ENCODE results near the gene RIPOR2.

RIPOR2 gene, protein sequence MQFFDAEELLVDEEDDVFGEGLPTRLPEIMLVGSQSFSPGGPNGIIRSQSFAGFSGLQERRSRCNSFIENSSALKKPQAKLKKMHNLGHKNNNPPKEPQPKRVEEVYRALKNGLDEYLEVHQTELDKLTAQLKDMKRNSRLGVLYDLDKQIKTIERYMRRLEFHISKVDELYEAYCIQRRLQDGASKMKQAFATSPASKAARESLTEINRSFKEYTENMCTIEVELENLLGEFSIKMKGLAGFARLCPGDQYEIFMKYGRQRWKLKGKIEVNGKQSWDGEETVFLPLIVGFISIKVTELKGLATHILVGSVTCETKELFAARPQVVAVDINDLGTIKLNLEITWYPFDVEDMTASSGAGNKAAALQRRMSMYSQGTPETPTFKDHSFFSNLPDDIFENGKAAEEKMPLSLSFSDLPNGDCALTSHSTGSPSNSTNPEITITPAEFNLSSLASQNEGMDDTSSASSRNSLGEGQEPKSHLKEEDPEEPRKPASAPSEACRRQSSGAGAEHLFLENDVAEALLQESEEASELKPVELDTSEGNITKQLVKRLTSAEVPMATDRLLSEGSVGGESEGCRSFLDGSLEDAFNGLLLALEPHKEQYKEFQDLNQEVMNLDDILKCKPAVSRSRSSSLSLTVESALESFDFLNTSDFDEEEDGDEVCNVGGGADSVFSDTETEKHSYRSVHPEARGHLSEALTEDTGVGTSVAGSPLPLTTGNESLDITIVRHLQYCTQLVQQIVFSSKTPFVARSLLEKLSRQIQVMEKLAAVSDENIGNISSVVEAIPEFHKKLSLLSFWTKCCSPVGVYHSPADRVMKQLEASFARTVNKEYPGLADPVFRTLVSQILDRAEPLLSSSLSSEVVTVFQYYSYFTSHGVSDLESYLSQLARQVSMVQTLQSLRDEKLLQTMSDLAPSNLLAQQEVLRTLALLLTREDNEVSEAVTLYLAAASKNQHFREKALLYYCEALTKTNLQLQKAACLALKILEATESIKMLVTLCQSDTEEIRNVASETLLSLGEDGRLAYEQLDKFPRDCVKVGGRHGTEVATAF

GRCh38 chr6:24935366-24936152 is at the start of gene RIPOR2:
Gene RIPOR2 (minus strand): TSS chr6:24935960. CDS start chr6:24935898, 62 bp downstream.
- Mint-ChIP-seq H3K27ac (peak within 1 kb of the TSS; percentile 94), H3K9me3 (no peaks in the 10 kb centered on the region), H3K36me3 (ENCODE audit: low read depth) (no peaks in the 10 kb centered on the region), H3K4me1 (peaks cover 98% of the 10 kb centered on the region), H3K27me3 (no peaks in the 10 kb centered on the region), H3K4me3 (peak within 1 kb of the TSS; percentile 85)
- peak; percentile 57 for ATAC-seq
- peak; percentile 70 for DNase-seq

DNA sequence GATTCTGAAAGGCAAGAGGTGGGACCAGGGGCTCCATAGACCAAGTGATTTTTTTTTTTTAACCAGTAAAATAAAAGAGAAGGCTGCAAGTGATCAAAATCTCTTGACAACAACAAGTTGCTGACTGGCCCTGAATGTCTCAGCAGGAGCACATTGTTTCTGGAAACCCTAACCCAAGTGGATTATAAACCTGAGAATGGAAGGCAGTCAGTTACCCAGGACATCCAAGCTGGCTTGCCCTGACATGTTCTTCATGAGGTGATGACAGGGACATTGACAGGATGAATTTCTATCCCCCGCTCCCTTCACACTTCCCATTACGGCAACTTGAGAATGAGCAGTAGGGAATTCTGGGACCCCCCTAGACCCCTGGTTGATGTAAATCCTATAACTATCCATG is 49.6 kb upstream of the RIPOR2 start:
- Mint-ChIP-seq H3K27me3 (no peaks in the 10 kb centered on the region), H3K4me1 (peaks cover 57% of the 10 kb centered on the region), H3K4me3 (no peak overlapping the region), H3K27ac (no peak overlapping the region), H3K9me3 (no peaks in the 10 kb centered on the region), H3K36me3 (ENCODE audit: low read depth) (peaks cover 8% of the 10 kb centered on the region)
- no peak for DNase-seq
- ATAC-seq: no peak

DNA sequence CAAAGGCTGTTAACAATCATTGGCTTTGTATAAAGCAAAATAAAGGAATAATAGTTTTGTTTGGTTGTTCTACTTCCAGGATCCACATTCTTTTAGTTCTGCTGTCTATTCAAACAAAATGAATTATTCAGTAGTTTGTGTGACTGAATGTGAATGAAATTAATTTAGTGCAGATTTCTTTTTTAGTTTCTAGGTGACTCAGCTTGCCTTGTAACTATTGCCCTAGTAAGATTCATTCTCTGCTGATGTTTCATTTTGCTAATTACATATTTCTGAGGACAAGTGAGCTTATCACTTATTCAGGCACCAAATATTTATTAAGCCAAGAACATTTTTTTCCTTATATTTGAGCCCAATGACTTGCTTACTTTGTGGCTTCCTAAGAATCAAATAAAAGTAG is 46.5 kb upstream of the RIPOR2 start:
- Mint-ChIP-seq H3K4me3 (no peak overlapping the region), H3K27ac (no peak overlapping the region), H3K36me3 (ENCODE audit: low read depth) (peaks cover 5% of the 10 kb centered on the region), H3K9me3 (no peaks in the 10 kb centered on the region), H3K4me1 (peaks cover 62% of the 10 kb centered on the region), H3K27me3 (no peaks in the 10 kb centered on the region)
- ATAC-seq: no peak
- DNase-seq: no peak

- Mint-ChIP-seq H3K36me3 (ENCODE audit: low read depth) (peaks cover under 1% of the 10 kb centered on the region), H3K9me3 (no peaks in the 10 kb centered on the region), H3K27me3 (no peaks in the 10 kb centered on the region), H3K4me3 (no peak overlapping the region), H3K27ac (no peak overlapping the region), H3K4me1 (peaks cover 54% of the 10 kb centered on the region)
- ATAC-seq (no peak), DNase-seq (no peak)
These were observed 45.6 kb upstream of the RIPOR2 start for GRCh38 chr6:24981386-24981760.

DNA sequence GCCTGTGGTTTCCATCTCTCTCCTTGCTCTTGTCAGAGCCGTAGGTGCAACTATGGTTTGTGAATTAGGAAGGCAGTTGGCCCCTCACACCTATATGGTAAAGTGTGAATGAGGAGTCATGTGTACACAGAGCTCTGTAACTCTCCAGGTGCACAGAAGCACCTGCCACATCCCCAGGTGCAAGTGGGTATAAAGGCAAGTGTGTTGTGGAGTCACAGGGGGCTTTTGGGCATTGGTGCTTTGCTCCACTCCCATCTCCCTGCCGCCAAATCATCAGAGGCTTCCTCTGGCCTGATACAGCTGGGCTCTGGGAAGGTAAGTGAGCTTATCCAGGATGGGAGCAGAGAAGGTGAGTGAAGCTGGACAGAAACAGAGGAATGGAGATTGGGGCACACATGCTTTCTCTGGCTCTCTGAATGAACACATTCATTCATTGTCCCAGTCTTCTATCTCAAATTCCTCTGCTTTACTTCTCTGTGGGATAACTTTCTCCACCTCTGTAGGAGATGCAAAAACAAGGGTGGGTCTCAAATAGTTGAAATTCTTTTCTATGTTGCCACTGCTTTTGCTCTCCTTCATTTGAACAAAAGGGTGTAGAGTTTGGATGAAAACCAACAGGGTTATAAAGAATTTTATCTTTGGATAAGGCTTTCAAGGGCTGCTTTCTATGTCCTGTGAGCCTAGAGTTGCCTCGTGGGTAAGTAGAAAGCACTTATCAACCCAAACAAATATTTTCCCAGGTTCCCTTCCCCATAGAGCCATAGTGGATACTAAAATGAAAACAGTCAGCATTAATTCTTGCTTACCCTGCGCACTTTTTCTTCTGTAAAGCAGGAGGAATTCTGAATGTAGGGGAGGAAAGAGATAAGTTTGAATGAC is 45.0 kb upstream of the RIPOR2 start:
- peaks cover 48% of the 10 kb centered on the region for H3K4me1 Mint-ChIP-seq
- DNase-seq: no peak
- no peaks in the 10 kb centered on the region for H3K27me3 Mint-ChIP-seq
- H3K9me3 Mint-ChIP-seq: no peaks in the 10 kb centered on the region
- ATAC-seq: peak; percentile 81
- no peaks in the 10 kb centered on the region for H3K36me3 Mint-ChIP-seq (ENCODE audit: low read depth)
- H3K27ac Mint-ChIP-seq: no peak overlapping the region
- no peak overlapping the region for H3K4me3 Mint-ChIP-seq

DNA sequence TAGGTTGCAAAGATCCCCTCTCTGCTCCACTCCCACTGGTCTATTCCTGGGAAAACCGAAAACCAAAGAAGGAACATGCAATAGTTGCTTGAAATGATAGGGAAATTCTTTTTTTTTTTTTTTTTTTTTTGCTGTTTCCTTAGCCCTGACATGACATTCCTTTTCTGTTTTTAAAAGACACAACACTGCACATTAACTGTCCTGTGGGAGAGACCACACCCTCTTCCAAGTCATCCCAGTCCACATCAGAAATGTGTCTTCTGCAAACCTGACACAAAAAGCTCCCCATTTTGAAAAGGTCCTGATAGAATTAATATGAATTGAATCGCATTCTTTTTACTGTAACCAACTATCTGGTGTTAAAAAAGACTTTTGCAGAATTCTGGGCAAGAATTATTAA is 43.4 kb upstream of the RIPOR2 start:
- H3K4me1 Mint-ChIP-seq: peaks cover 55% of the 10 kb centered on the region
- no peak overlapping the region for H3K4me3 Mint-ChIP-seq

GRCh38 chr6:24974182-24975171 is 38.7 kb upstream of the RIPOR2 start:
- Mint-ChIP-seq H3K36me3 (ENCODE audit: low read depth) (peaks cover 1% of the 10 kb centered on the region), H3K27me3 (no peaks in the 10 kb centered on the region), H3K4me3 (peak overlapping the region; percentile 33), H3K4me1 (peaks cover 60% of the 10 kb centered on the region), H3K27ac (peak overlapping the region; percentile 94), H3K9me3 (peaks cover 4% of the 10 kb centered on the region)
- peak; percentile 95 for ATAC-seq
- DNase-seq: peak; percentile 44

More for the DNA sequence above, 43.4 kb upstream of the RIPOR2 start:
- Mint-ChIP-seq H3K36me3 (ENCODE audit: low read depth) (no peaks in the 10 kb centered on the region), H3K9me3 (no peaks in the 10 kb centered on the region), H3K27me3 (no peaks in the 10 kb centered on the region), H3K27ac (no peak overlapping the region)
- no peak for DNase-seq
- ATAC-seq: no peak

DNA sequence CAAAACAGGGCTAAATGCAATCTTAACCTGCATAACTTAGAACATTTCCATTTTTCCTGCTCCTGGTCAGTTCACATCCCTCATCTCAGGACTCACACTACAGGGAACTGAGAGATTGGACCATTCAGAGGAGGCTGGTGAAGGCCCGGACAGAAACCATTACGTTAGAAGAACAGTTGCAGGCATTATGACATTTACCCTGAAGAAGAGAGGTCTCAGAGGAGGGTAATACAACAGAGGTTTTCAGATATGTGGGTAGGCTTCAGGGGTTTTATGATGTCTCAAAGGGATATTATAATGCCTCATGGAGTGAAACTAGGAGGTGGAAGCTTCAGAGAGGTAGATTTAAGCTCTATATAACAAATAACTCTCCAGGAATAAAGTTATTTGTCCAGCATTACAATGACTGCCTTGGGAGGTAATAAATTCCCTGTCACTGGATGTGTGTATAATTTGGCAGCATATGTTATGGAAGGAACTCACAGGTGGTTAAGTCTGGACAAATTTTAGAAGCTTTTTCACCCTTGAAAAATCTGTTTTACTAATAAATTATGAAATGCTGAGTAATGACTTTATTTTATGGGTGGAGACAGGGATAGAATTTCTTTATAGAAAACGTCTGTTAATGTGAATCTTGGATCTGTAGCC is 36.7 kb upstream of the RIPOR2 start:
- H3K27ac Mint-ChIP-seq: no peak overlapping the region
- no peak for DNase-seq
- no peaks in the 10 kb centered on the region for H3K27me3 Mint-ChIP-seq
- no peak overlapping the region for H3K4me3 Mint-ChIP-seq
- peaks cover 4% of the 10 kb centered on the region for H3K9me3 Mint-ChIP-seq
- peaks cover 1% of the 10 kb centered on the region for H3K36me3 Mint-ChIP-seq (ENCODE audit: low read depth)
- peaks cover 59% of the 10 kb centered on the region for H3K4me1 Mint-ChIP-seq
- no peak for ATAC-seq

- H3K9me3 Mint-ChIP-seq: peaks cover 4% of the 10 kb centered on the region
- H3K27ac Mint-ChIP-seq: no peak overlapping the region
- DNase-seq: no peak
- no peak for ATAC-seq
- no peak overlapping the region for H3K4me3 Mint-ChIP-seq
- H3K36me3 Mint-ChIP-seq (ENCODE audit: low read depth): peaks cover 1% of the 10 kb centered on the region
- no peaks in the 10 kb centered on the region for H3K27me3 Mint-ChIP-seq
- H3K4me1 Mint-ChIP-seq: peaks cover 59% of the 10 kb centered on the region
These were observed 35.3 kb upstream of the RIPOR2 start for GRCh38 chr6:24971067-24971466.

- H3K27me3 Mint-ChIP-seq: no peaks in the 10 kb centered on the region
- H3K27ac Mint-ChIP-seq: no peak overlapping the region
- ATAC-seq: no peak
- no peak for DNase-seq
- H3K36me3 Mint-ChIP-seq (ENCODE audit: low read depth): peaks cover 1% of the 10 kb centered on the region
- H3K9me3 Mint-ChIP-seq: peaks cover 4% of the 10 kb centered on the region
- peaks cover 52% of the 10 kb centered on the region for H3K4me1 Mint-ChIP-seq
- H3K4me3 Mint-ChIP-seq: no peak overlapping the region
These were observed 33.6 kb upstream of the RIPOR2 start for GRCh38 chr6:24969343-24969860.

DNA sequence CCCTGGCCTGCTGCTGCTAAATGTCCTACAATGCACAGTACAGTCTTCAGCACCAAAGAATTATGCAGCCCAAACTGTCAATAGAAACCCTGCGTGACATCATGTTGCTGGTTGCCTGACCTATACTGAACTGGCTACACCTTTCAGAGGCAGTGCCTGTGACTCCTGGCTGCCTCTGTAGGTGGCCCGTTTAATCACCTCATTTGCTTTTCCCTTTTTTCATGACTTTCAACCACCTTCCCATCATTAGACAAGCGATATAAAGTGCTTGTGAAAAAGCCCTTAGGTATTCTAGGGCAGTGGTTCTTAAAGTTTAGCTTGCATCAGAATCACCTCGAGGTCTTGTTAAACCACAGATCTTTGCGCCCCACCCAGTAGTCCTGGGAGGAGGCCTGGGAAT is 33.0 kb upstream of the RIPOR2 start:
- peak; percentile 69 for ATAC-seq
- Mint-ChIP-seq H3K27me3 (no peaks in the 10 kb centered on the region), H3K4me1 (peaks cover 52% of the 10 kb centered on the region), H3K36me3 (ENCODE audit: low read depth) (peaks cover 1% of the 10 kb centered on the region), H3K27ac (no peak overlapping the region), H3K9me3 (peaks cover 3% of the 10 kb centered on the region), H3K4me3 (no peak overlapping the region)
- no peak for DNase-seq

GRCh38 chr6:24967211-24967610 is 31.5 kb upstream of the RIPOR2 start:
- H3K9me3 Mint-ChIP-seq: no peaks in the 10 kb centered on the region
- H3K36me3 Mint-ChIP-seq (ENCODE audit: low read depth): no peaks in the 10 kb centered on the region
- H3K4me1 Mint-ChIP-seq: peaks cover 53% of the 10 kb centered on the region
- DNase-seq: no peak
- no peak for ATAC-seq
- H3K4me3 Mint-ChIP-seq: no peak overlapping the region
- H3K27me3 Mint-ChIP-seq: no peaks in the 10 kb centered on the region
- H3K27ac Mint-ChIP-seq: no peak overlapping the region
